Activated naive CD8-positive, alpha-beta T cell treated with anti-CD3 and anti-CD28 coated beads, Interleukin-2, amount 50 U/mL, for 24 hours (primary cell): ENCODE results near the gene FAM81A.

ENCODE experiments used
- ATAC-seq: fragments of 150-1000 bp; cut with Tn5 transposase; one replicate; pipeline ENCODE4 v1.10.0; 2021
- DNase-seq: peaks from one replicate; pipeline ENCODE4 v3.0.0; 2021
- H3K27ac Mint-ChIP-seq: one replicate; pipeline ENCODE4 v1.8.0; 2021; ENCODE audit warnings: mild to moderate bottlenecking, mixed read lengths
- H3K27me3 Mint-ChIP-seq: one replicate; pipeline ENCODE4 v1.8.0; 2021; ENCODE audit warnings: mixed read lengths
- H3K36me3 Mint-ChIP-seq: one replicate; pipeline ENCODE4 v1.8.0; 2021; ENCODE audit warnings: low read depth, mixed read lengths
- H3K4me1 Mint-ChIP-seq: one replicate; pipeline ENCODE4 v1.8.0; 2021; ENCODE audit warnings: mixed read lengths
- H3K4me3 Mint-ChIP-seq: one replicate; pipeline ENCODE4 v1.8.0; 2021; ENCODE audit warnings: mild to moderate bottlenecking, moderate library complexity, mixed read lengths
- H3K9me3 Mint-ChIP-seq: one replicate; pipeline ENCODE4 v1.8.0; 2021; ENCODE audit warnings: mixed read lengths

The FAM81A gene

GRCh38 chr15:59531066-59531675 is 93.2 kb downstream of the FAM81A start:
- no peaks in the 10 kb centered on the region for H3K36me3 Mint-ChIP-seq
- peaks cover 2% of the 10 kb centered on the region for H3K4me1 Mint-ChIP-seq
- peaks cover 1% of the 10 kb centered on the region for H3K27me3 Mint-ChIP-seq
- ATAC-seq, result no peak
- no peak for DNase-seq
- no peak overlapping the region for H3K4me3 Mint-ChIP-seq
- no peaks in the 10 kb centered on the region for H3K9me3 Mint-ChIP-seq
- H3K27ac Mint-ChIP-seq, result no peak overlapping the region

DNA sequence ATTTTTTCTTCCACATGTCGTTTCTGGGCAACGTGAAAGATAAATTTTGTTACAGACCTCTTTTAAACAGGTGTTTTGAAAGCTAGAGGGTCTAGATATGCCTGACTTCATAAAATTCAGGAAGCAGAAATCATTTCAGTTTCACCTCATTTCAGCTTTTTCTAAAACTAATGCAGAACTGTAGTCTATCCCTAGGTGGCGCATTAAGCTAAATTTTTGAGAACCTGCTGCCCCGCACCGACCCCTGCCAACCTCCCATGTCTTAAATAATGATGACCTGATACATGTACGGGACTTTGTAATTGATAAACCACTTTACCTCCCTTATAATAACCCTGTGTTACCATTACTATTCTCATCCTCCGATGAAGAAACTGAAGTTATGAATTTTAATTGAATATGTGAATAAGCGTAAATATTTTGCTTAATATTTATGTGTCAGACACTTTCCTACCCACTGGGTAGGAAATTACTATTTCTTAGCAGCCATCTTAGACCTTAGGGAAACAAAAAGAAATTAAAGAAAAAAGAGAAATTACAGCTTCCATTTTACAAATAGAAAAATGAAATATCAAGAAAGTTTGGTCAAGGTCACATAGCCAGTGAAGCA is 94.9 kb downstream of the FAM81A start:
- Mint-ChIP-seq H3K4me3 (no peak overlapping the region), H3K36me3 (no peaks in the 10 kb centered on the region), H3K4me1 (peaks cover 2% of the 10 kb centered on the region), H3K27me3 (peaks cover 1% of the 10 kb centered on the region), H3K27ac (no peak overlapping the region), H3K9me3 (no peaks in the 10 kb centered on the region)
- peak; percentile 36 for ATAC-seq
- DNase-seq, result peak; percentile 23

DNA sequence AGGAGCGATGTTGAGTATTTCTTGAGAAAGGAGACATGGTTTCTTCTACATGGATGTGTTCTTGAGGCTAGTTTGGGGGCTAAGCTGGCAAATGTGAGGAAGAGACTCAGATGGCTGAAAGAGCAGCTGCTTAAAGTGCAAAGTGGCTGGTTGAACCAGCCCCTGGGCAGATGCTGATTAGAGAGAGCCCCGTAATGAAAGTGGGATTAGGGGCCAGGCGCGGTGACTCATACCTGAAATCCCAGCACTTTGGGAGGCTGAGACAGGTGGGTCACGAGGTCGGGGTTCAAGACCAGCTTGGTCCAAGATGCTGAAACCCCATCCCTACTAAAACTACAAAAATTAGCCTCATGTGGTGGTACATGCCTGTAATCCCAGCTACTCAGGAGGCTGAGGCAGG is 98.6 kb downstream of the FAM81A start:
- no peaks in the 10 kb centered on the region for H3K9me3 Mint-ChIP-seq
- no peaks in the 10 kb centered on the region for H3K36me3 Mint-ChIP-seq
- H3K4me1 Mint-ChIP-seq, result no peaks in the 10 kb centered on the region
- no peak for ATAC-seq
- peaks cover 1% of the 10 kb centered on the region for H3K27me3 Mint-ChIP-seq
- H3K27ac Mint-ChIP-seq, result no peak overlapping the region
- no peak for DNase-seq
- no peak overlapping the region for H3K4me3 Mint-ChIP-seq

GRCh38 chr15:59537403-59537802 is 99.4 kb downstream of the FAM81A start:
- Mint-ChIP-seq H3K27me3 (peaks cover 1% of the 10 kb centered on the region), H3K4me1 (no peaks in the 10 kb centered on the region), H3K36me3 (no peaks in the 10 kb centered on the region), H3K27ac (no peak overlapping the region), H3K4me3 (no peak overlapping the region), H3K9me3 (no peaks in the 10 kb centered on the region)
- ATAC-seq (no peak), DNase-seq (no peak)

GRCh38 chr15:59538494-59538893 is 100.5 kb downstream of the FAM81A start:
- H3K4me3 Mint-ChIP-seq, result no peak overlapping the region
- ATAC-seq (no peak), DNase-seq (no peak)
- H3K27ac Mint-ChIP-seq, result no peak overlapping the region
- no peaks in the 10 kb centered on the region for H3K9me3 Mint-ChIP-seq
- H3K27me3 Mint-ChIP-seq, result peaks cover 5% of the 10 kb centered on the region
- no peaks in the 10 kb centered on the region for H3K36me3 Mint-ChIP-seq
- peaks cover 4% of the 10 kb centered on the region for H3K4me1 Mint-ChIP-seq

DNA sequence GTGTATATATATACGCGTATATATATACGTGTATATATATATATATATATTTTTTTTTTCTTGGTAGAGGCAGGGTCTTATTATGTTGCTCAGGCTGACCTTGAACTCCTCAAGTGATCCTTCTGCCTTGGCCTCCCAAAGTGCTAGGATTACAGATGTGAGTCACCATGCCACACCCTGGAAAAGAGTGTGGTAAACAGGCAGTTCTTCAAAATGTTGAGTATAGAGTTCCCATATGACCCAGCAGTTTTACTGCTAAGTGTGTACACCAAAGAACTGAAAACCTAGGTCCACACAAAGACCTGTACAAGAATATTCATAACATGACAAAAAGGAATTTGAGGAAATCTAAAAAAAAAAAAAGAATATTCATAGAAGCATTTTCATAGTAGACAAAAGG is 101.8 kb downstream of the FAM81A start:
- H3K36me3 Mint-ChIP-seq, result no peaks in the 10 kb centered on the region
- no peak for DNase-seq
- H3K27me3 Mint-ChIP-seq, result peaks cover 4% of the 10 kb centered on the region
- no peak overlapping the region for H3K27ac Mint-ChIP-seq
- no peak overlapping the region for H3K4me3 Mint-ChIP-seq
- no peak for ATAC-seq
- H3K4me1 Mint-ChIP-seq, result peaks cover 12% of the 10 kb centered on the region
- no peaks in the 10 kb centered on the region for H3K9me3 Mint-ChIP-seq

- no peak for ATAC-seq
- H3K27me3 Mint-ChIP-seq, result peaks cover 4% of the 10 kb centered on the region
- no peaks in the 10 kb centered on the region for H3K9me3 Mint-ChIP-seq
- DNase-seq, result no peak
- no peak overlapping the region for H3K27ac Mint-ChIP-seq
- H3K4me3 Mint-ChIP-seq, result no peak overlapping the region
- H3K4me1 Mint-ChIP-seq, result peaks cover 12% of the 10 kb centered on the region
- H3K36me3 Mint-ChIP-seq, result no peaks in the 10 kb centered on the region
Observed at GRCh38 chr15:59540654-59541053, 102.7 kb downstream of the FAM81A start.

GRCh38 chr15:59541750-59542149 is 103.8 kb downstream of the FAM81A start:
- Mint-ChIP-seq H3K4me3 (no peak overlapping the region), H3K4me1 (peaks cover 12% of the 10 kb centered on the region), H3K27me3 (peaks cover 4% of the 10 kb centered on the region), H3K36me3 (no peaks in the 10 kb centered on the region), H3K27ac (no peak overlapping the region), H3K9me3 (no peaks in the 10 kb centered on the region)
- no peak for DNase-seq
- no peak for ATAC-seq

DNA sequence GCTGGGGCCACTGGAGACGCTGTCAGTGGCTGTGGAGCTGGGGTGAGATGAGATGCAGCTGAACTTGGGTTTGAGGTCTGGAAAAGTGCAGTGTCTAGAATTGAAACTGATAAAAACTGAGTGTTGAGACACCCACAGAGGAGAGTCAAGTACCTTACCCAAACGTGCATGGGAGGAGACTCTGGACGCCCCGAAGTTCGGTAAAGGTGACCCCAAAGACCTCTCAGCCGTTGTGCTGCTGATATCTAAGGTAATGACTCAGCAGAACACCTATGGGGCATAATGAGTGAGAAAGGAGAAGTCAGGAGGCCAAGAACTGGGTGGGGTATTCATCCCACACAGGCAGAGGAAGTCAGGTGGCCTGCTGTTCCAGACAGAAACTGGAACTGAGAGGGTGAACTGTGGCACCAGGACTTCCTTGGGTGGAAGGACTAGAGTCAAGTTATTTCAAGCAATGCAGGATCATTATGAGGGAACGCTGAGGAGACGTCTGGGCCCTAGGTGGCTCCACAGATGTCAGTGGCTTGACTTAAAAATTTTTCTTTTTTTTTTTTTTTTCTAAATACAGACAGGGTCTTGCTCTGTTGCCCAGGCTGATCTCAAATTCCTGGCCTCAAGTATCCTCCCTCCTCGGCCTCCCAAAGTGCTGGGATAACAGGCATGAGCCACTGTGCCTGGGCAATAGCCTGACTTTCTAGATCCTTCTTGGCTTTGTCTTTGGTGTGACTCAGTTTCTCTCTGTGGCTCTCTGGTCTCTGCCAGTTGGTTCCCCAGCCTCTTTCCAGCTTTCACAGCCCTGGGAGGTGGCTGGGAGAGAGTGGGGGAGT is 105.9 kb downstream of the FAM81A start:
- peak overlapping the region; percentile 1 for H3K27ac Mint-ChIP-seq
- no peak overlapping the region for H3K4me3 Mint-ChIP-seq
- no peaks in the 10 kb centered on the region for H3K9me3 Mint-ChIP-seq
- DNase-seq (peak; percentile 10), ATAC-seq (peak; percentile 57)
- H3K27me3 Mint-ChIP-seq, result peaks cover 4% of the 10 kb centered on the region
- peaks cover 12% of the 10 kb centered on the region for H3K4me1 Mint-ChIP-seq
- H3K36me3 Mint-ChIP-seq, result no peaks in the 10 kb centered on the region

GRCh38 chr15:59545573-59545972 is 107.6 kb downstream of the FAM81A start:
- Mint-ChIP-seq H3K36me3 (no peaks in the 10 kb centered on the region), H3K4me3 (no peak overlapping the region), H3K9me3 (no peaks in the 10 kb centered on the region), H3K27ac (no peak overlapping the region), H3K4me1 (peaks cover 12% of the 10 kb centered on the region), H3K27me3 (peaks cover 4% of the 10 kb centered on the region)
- ATAC-seq, result peak; percentile 18
- DNase-seq, result no peak

DNA sequence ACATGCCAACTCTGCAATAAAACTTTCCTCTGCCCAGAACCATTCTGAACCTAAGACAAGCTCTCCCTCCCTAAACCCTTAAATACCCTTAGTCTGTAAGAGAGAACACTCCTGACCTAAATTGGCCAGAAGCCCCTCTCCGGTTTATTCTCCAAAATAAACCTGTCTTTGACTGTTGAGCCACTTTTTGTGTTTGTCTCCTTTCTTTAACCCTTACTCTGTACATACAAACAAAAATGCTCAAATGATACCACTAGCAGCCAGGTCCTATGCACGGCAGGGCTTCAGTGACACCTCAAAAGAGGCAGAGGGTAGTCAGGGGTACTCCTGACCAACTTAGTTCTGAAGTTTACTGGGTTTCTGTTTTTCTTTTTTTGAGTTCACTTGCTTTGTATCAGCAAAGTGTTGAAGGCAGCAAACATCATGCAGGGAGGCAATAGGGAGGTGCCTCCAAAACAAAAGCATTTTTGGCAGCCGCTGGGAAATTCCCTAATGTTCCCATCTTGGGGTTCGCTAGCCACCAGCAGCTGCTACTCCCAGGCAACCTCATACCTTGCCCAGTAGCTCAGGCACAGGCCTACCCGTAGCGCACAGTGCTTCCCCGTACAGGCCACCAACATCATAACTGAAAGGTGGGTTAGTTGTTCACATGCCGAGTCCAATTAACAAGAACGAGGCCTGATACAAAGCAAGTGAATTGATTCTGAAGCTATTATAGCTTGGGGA is 110.7 kb downstream of the FAM81A start:
- H3K9me3 Mint-ChIP-seq, result no peaks in the 10 kb centered on the region

DNA sequence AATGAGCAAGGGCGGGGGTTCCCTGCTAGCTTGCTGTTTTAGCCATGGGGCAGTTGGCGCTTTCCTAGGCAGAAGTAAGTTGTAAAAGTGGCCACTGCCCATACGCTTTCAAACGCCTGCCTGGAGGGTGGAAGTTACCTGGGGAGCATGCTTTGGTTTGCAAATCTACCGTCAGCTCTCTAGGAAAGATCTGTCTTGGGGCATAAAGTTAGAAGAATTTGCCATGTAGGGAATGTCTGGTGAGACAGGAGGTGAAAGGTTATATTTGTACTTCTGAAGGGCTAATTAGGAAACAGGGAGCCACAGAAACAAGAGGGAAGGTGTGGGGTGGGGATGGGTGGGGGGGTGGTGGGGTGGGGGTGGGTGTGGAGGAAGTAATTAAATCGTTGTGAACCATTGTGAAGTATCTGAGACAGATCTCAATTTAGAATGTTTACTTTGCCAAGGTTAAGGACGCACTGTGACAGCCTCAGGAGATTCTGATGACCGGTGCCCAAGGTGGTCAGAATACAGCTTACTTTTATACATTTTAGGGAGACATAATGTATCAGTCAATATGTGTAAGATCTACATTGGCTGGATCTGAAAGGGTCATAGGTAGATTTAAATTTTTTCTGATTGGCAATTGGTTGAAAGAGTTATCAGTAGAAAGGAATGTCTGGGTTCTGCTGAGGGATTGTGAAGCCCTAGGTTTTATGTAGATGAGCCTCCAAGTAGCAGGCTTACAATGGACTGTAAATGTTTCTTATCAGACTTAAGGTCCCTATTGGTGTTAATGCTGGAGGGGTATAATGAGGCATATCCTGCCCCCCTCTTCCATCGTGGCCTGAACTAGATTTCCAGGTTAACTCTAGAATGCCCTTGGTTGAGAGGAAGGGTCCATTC is 111.6 kb downstream of the FAM81A start:
- ATAC-seq, result no peak
- no peaks in the 10 kb centered on the region for H3K27me3 Mint-ChIP-seq
- H3K27ac Mint-ChIP-seq, result no peak overlapping the region
- no peaks in the 10 kb centered on the region for H3K9me3 Mint-ChIP-seq
- H3K4me1 Mint-ChIP-seq, result no peaks in the 10 kb centered on the region
- H3K4me3 Mint-ChIP-seq, result no peak overlapping the region
- no peaks in the 10 kb centered on the region for H3K36me3 Mint-ChIP-seq
- no peak for DNase-seq

More for the DNA sequence above, 110.7 kb downstream of the FAM81A start:
- Mint-ChIP-seq H3K4me3 (no peak overlapping the region), H3K27ac (no peak overlapping the region), H3K27me3 (no peaks in the 10 kb centered on the region), H3K36me3 (no peaks in the 10 kb centered on the region), H3K4me1 (peaks cover 6% of the 10 kb centered on the region)
- ATAC-seq (no peak), DNase-seq (no peak)

GRCh38 chr15:59550530-59550929 is 112.5 kb downstream of the FAM81A start:
- Mint-ChIP-seq H3K27me3 (no peaks in the 10 kb centered on the region), H3K27ac (no peak overlapping the region), H3K4me3 (no peak overlapping the region), H3K36me3 (no peaks in the 10 kb centered on the region), H3K4me1 (no peaks in the 10 kb centered on the region), H3K9me3 (no peaks in the 10 kb centered on the region)
- DNase-seq, result no peak
- no peak for ATAC-seq

GRCh38 chr15:59550956-59551355 is 113.0 kb downstream of the FAM81A start:
- Mint-ChIP-seq H3K27me3 (no peaks in the 10 kb centered on the region), H3K4me3 (no peak overlapping the region), H3K4me1 (no peaks in the 10 kb centered on the region), H3K27ac (no peak overlapping the region), H3K9me3 (no peaks in the 10 kb centered on the region), H3K36me3 (no peaks in the 10 kb centered on the region)
- ATAC-seq (no peak), DNase-seq (no peak)
